H1 (cell line): ENCODE measurements around the gene CEACAM8. TPM values are rescaled to one million over a fixed set of nuclear protein-coding genes. Genes with fewer than 3 reads are reported as not detected.

ENCODE experiments used
- CHD7 ChIP-seq: fragments of 300-600 bp; sonication (generic); IDR thresholded peaks from 2 replicates; pipeline ENCODE4 v1.7.1; 2012; ENCODE audit warnings: low read length, moderate library complexity, mild to moderate bottlenecking, inconsistent platforms; ENCODE audit not compliant: insufficient replicate concordance
- KDM1A ChIP-seq: fragments of 200-600, 300-600 bp; sonication (generic); IDR thresholded peaks from 2 replicates; pipeline ENCODE4 v1.7.1; 2016; ENCODE audit warnings: mild to moderate bottlenecking, low read length, borderline replicate concordance
- SP2 ChIP-seq: IDR thresholded peaks from 2 replicates; pipeline ENCODE4 v1.6.1; 2012; ENCODE audit warnings: mild to moderate bottlenecking, low read length, inconsistent platforms
- TAF1 ChIP-seq: IDR thresholded peaks from 2 replicates; pipeline ENCODE4 v1.6.1; 2011; ENCODE audit warnings: mild to moderate bottlenecking, low read depth, low read length
- polyA plus RNA-seq, 7 experiments: library from polyadenylated mRNA; depleted of rRNA in 3 of 7; stranded (reverse) in 5 of 7; unstranded in 2 of 7; fragments of >200 nt in 5 of 7; fragments of 200-250 nt in 2 of 7; gene quantifications; 1 replicate in 5 of 7; 2 replicates in 1 of 7; 4 replicates in 1 of 7; pipeline versions ENCODE4 v1.2.1 to v1.2.3, GENCODE V29; 2011 to 2013; ENCODE audit warnings: missing spikeins in 2 of 7, mixed read lengths in 2 of 7
- total RNA-seq: library from RNA; stranded (reverse); fragmentation: NEBNext Ultra II Directional; extraction: Animal tissue kit (Norgen Biotek cat#: 25700); gene quantifications from 2 replicates; pipeline ENCODE4 v1.2.1, GENCODE V29; 2021

The CEACAM8 gene
- total and polyA plus RNA-seq, 2 of the 8 experiments (the other 6 are each of a cell fraction or from before 2014, with no cell fraction given): not detected

- TF ChIP-seq CHD7 (no peak), SP2 (no peak), TAF1 (no peak), KDM1A (no peak)
- TF ChIP-seq, all 59 proteins: peak for 3
Observed at GRCh38 chr19:42540071-42540553, 54.6 kb downstream of the CEACAM8 start (continued).
